Measurements from ENCODE around the gene NRXN3. TPM values are rescaled to one million over a fixed set of nuclear protein-coding genes. Genes with fewer than 3 reads are reported as not detected.

NRXN3 gene
- total RNA-seq, 1 experiment from 2014 or later: not detected

- H3K36me3 Mint-ChIP-seq (ENCODE audit: insufficient read depth, unreplicated experiment): no peaks in the 10 kb centered on the region
- H3K4me3 Mint-ChIP-seq (ENCODE audit: low read depth, unreplicated experiment): no peak overlapping the region
- H3K4me1 Mint-ChIP-seq (ENCODE audit: low read depth, unreplicated experiment): no peaks in the 10 kb centered on the region
- intact Hi-C loops (cut with micrococcal nuclease; ENCODE audit: unreplicated experiment): no loop called here
- no peaks in the 10 kb centered on the region for H3K27me3 Mint-ChIP-seq (ENCODE audit: unreplicated experiment)
- peaks cover 26% of the 10 kb centered on the region for H3K9me3 Mint-ChIP-seq (ENCODE audit: low read depth, unreplicated experiment)
- DNase-seq: no peak
- TF ChIP-seq CTCF (IDR thresholded peaks at IDR 0.05; ENCODE audit: unreplicated experiment): no peak
- CTCF ChIA-PET: no interaction called here
- no peak overlapping the region for H3K27ac Mint-ChIP-seq (ENCODE audit: unreplicated experiment)
- no TSS peak for BruUV-seq (replicated peaks)
Observed at GRCh38 chr14:79167957-79168356, 997.8 kb downstream of the NRXN3 start.

DNA sequence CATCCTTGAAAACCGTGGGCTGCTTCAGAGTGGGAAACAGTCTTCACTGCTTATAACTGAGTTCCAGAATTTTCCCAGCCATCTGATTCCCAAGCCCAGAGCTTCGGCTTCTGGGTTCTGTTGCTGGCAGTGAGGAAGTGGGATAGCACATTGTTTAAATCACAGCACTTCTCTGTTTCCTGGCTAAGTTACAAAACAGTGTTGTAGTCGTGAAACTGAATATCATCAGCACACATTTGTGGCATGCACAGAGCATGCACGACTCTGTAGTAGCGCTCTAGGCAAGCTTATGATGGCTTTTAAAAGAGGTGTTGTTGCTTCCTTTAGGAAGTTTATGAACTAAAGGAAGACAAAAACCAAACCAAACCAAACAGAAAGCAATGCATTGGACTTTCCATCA is 1005.5 kb downstream of the NRXN3 start:
- CTCF ChIA-PET: interaction anchor here (0.7 kb wide), 1 partner anchor 439 kb away, joined by 4 read pairs; no protein-coding TSS in a partner anchor
- no peak for DNase-seq
- no TSS peak for BruUV-seq (replicated peaks)
- no peak for TF ChIP-seq CTCF (IDR thresholded peaks at IDR 0.05; ENCODE audit: unreplicated experiment)
- Mint-ChIP-seq H3K27ac (ENCODE audit: unreplicated experiment) (no peak overlapping the region), H3K4me1 (ENCODE audit: low read depth, unreplicated experiment) (no peaks in the 10 kb centered on the region), H3K27me3 (ENCODE audit: unreplicated experiment) (no peaks in the 10 kb centered on the region), H3K36me3 (ENCODE audit: insufficient read depth, unreplicated experiment) (no peaks in the 10 kb centered on the region), H3K9me3 (ENCODE audit: low read depth, unreplicated experiment) (peaks cover 8% of the 10 kb centered on the region), H3K4me3 (ENCODE audit: low read depth, unreplicated experiment) (no peak overlapping the region)
- intact Hi-C loops (cut with micrococcal nuclease; ENCODE audit: unreplicated experiment): no loop called here

GRCh38 chr14:79177106-79177505 is 1006.9 kb downstream of the NRXN3 start:
- TF ChIP-seq CTCF (IDR thresholded peaks at IDR 0.05; ENCODE audit: unreplicated experiment): no peak
- BruUV-seq (replicated peaks): no TSS peak
- H3K4me1 Mint-ChIP-seq (ENCODE audit: low read depth, unreplicated experiment): no peaks in the 10 kb centered on the region
- CTCF ChIA-PET: no interaction called here
- DNase-seq: no peak
- H3K4me3 Mint-ChIP-seq (ENCODE audit: low read depth, unreplicated experiment): no peak overlapping the region
- H3K27ac Mint-ChIP-seq (ENCODE audit: unreplicated experiment): no peak overlapping the region
- intact Hi-C loops (cut with micrococcal nuclease; ENCODE audit: unreplicated experiment): no loop called here
- no peaks in the 10 kb centered on the region for H3K36me3 Mint-ChIP-seq (ENCODE audit: insufficient read depth, unreplicated experiment)
- peaks cover 8% of the 10 kb centered on the region for H3K9me3 Mint-ChIP-seq (ENCODE audit: low read depth, unreplicated experiment)
- H3K27me3 Mint-ChIP-seq (ENCODE audit: unreplicated experiment): no peaks in the 10 kb centered on the region

DNA sequence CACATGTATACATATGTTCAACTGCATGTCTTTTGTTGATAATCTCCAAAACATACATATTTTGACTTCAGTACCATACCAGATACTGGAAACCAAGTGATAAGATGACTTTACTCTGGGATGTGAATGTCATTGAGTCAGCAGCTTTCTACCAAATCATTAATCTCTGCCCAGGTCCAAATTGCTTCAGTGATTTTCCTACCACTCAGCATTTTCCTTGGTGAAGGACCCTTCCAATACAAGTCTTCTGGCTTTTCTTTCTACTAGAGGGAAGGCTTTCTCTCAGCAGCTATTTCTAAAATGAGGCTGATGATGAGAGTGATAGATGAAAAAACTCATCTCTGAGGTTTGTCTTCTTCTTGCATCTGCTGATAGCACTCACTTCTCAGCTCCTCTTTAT is 1008.5 kb downstream of the NRXN3 start:
- H3K4me1 Mint-ChIP-seq (ENCODE audit: low read depth, unreplicated experiment): no peaks in the 10 kb centered on the region
- CTCF ChIA-PET: no interaction called here
- BruUV-seq (replicated peaks): no TSS peak
- H3K36me3 Mint-ChIP-seq (ENCODE audit: insufficient read depth, unreplicated experiment): no peaks in the 10 kb centered on the region
- H3K9me3 Mint-ChIP-seq (ENCODE audit: low read depth, unreplicated experiment): peaks cover 8% of the 10 kb centered on the region
- no peaks in the 10 kb centered on the region for H3K27me3 Mint-ChIP-seq (ENCODE audit: unreplicated experiment)
- no peak for DNase-seq
- H3K27ac Mint-ChIP-seq (ENCODE audit: unreplicated experiment): no peak overlapping the region
- H3K4me3 Mint-ChIP-seq (ENCODE audit: low read depth, unreplicated experiment): no peak overlapping the region
- no peak for TF ChIP-seq CTCF (IDR thresholded peaks at IDR 0.05; ENCODE audit: unreplicated experiment)
- intact Hi-C loops (cut with micrococcal nuclease; ENCODE audit: unreplicated experiment): no loop called here
